Small intestine (tissue), 16 donors: ENCODE results near the gene ARHGDIA. TPM values are rescaled to one million over a fixed set of nuclear protein-coding genes. Genes with fewer than 3 reads are reported as not detected.
"Not testable (repeated sequence)": the region's sequence is repeated elsewhere in the genome, so short reads cannot be mapped to it uniquely, and the experiment has no call there.

ENCODE experiments used
- DNase-seq, 2 donors: peaks; one replicate each; pipeline versions ENCODE4 v3.0.0 to v3.0.0-alpha.2; 2013
- FAIRE-seq: peaks from 2 replicates; lab custom pipeline; 2012; peaks lifted over from hg19 to GRCh38; lab: Jason Lieb, UNC
- H3K27ac ChIP-seq, 3 donors: one replicate each; pipeline ENCODE4 v1.5.1; 2013; ENCODE audit warnings: low read length in 2 of 3, mild to moderate bottlenecking in 2 of 3, control low read depth in 1 of 3, inconsistent platforms in 1 of 3, low read depth in 1 of 3, moderate library complexity in 1 of 3
- H3K27me3 ChIP-seq, 3 donors: one replicate each; pipeline ENCODE4 v1.6.1; 2013; ENCODE audit warnings: low read length in 3 of 3, inconsistent platforms in 1 of 3; ENCODE audit not compliant: control insufficient read depth in 3 of 3, insufficient read depth in 3 of 3
- H3K36me3 ChIP-seq, 3 donors: one replicate each; pipeline ENCODE4 v1.6.1; 2013; ENCODE audit warnings: low read length in 3 of 3, inconsistent platforms in 1 of 3, low read depth in 1 of 3, mild to moderate bottlenecking in 1 of 3, moderate library complexity in 1 of 3; ENCODE audit not compliant: control insufficient read depth in 3 of 3, insufficient read depth in 2 of 3
- H3K4me1 ChIP-seq, 3 donors: one replicate each; pipeline ENCODE4 v1.6.1; 2013; ENCODE audit warnings: low read length in 2 of 3, inconsistent platforms in 1 of 3, low read depth in 1 of 3, mild to moderate bottlenecking in 1 of 3, moderate library complexity in 1 of 3; ENCODE audit not compliant: control insufficient read depth in 3 of 3, insufficient read depth in 2 of 3
- H3K4me3 ChIP-seq, 3 donors: one replicate each; pipeline ENCODE4 v1.5.1; 2013; ENCODE audit warnings: low read length in 3 of 3, control low read depth in 1 of 3, inconsistent platforms in 1 of 3, low read depth in 1 of 3, mild to moderate bottlenecking in 1 of 3, moderate library complexity in 1 of 3
- H3K9me3 ChIP-seq, 2 donors: one replicate each; pipeline ENCODE4 v1.6.1; 2013; ENCODE audit warnings: low read depth in 1 of 2, low read length in 1 of 2; ENCODE audit not compliant: control insufficient read depth in 2 of 2, insufficient read depth in 1 of 2
- WGBS, 3 donors: extraction: QIAGEN DNeasy Blood & Tissue Kit; methylation state at CpG; one replicate each; pipeline ENCODE4 v1.1.7; 2013; 5-methylcytosine and 5-hydroxymethylcytosine counted together
- long read RNA-seq, 10 donors: transcript quantifications; one replicate each; lab custom pipeline, GENCODE V29; 2026
- polyA plus RNA-seq, 4 donors: library from polyadenylated mRNA; stranded (reverse) in 3 of 4; unstranded in 1 of 4; fragments of 200-250 nt in 3 of 4; fragments of 120-200 nt in 1 of 4; gene quantifications; one replicate each; pipeline versions ENCODE4 v1.2.1 to v1.2.3, GENCODE V29; 2013
- donor health status: healthy with polysubstance abuse.
- donor health status: control.
- donor health status: control.
- donor health status: Bipolar disorder and iron deficiency.
- donor health status: healthy.

ARHGDIA gene
- polyA plus RNA-seq: 100 to 1,000 TPM; 190 to 411 (median 341) TPM
- long read RNA-seq, donor 1: 0 reads
- long read RNA-seq, donor 2, transcript ARHGDIA-201 (6 exons, 1,906 nt): major isoform, 19 of 33 reads
- long read RNA-seq, donor 2, transcript ARHGDIA-207 (5 exons, 1,201 nt): minor isoform, 9 of 33 reads
- long read RNA-seq, donor 2, partial matches to known transcripts: 0 of 33 reads
- long read RNA-seq, donor 2, other reads (novel, unspliced or antisense): 0 of 33 reads
- long read RNA-seq, donor 3, transcript ARHGDIA-207 (5 exons, 1,201 nt): minor isoform, 7 of 157 reads
- long read RNA-seq, donor 3, transcript ARHGDIA-201 (6 exons, 1,906 nt): major isoform, 29 of 157 reads
- long read RNA-seq, donor 3, partial matches to known transcripts: 113 of 157 reads
- long read RNA-seq, donor 3, other reads (novel, unspliced or antisense): 0 of 157 reads
- long read RNA-seq, donor 4, partial matches to known transcripts: 0 of 1 reads
- long read RNA-seq, donor 4, other reads (novel, unspliced or antisense): 0 of 1 reads
- long read RNA-seq, donor 5, transcript ARHGDIA-201 (6 exons, 1,906 nt): major isoform, 11 of 23 reads
- long read RNA-seq, donor 5, partial matches to known transcripts: 5 of 23 reads
- long read RNA-seq, donor 5, other reads (novel, unspliced or antisense): 0 of 23 reads
- long read RNA-seq, donor 6, transcript ARHGDIA-207 (5 exons, 1,201 nt): minor isoform, 6 of 50 reads
- long read RNA-seq, donor 6, transcript ARHGDIA-201 (6 exons, 1,906 nt): major isoform, 27 of 50 reads
- long read RNA-seq, donor 6, partial matches to known transcripts: 11 of 50 reads
- long read RNA-seq, donor 6, other reads (novel, unspliced or antisense): 0 of 50 reads
- long read RNA-seq, donor 7, transcript ARHGDIA-201 (6 exons, 1,906 nt): major isoform, 50 of 71 reads
- long read RNA-seq, donor 7, transcript ARHGDIA-207 (5 exons, 1,201 nt): minor isoform, 8 of 71 reads
- long read RNA-seq, donor 7, partial matches to known transcripts: 5 of 71 reads
- long read RNA-seq, donor 7, other reads (novel, unspliced or antisense): 0 of 71 reads
- long read RNA-seq, donor 8, partial matches to known transcripts: 0 of 2 reads
- long read RNA-seq, donor 8, other reads (novel, unspliced or antisense): 0 of 2 reads
- long read RNA-seq, donor 9, transcript ARHGDIA-201 (6 exons, 1,906 nt): major isoform, 10 of 17 reads
- long read RNA-seq, donor 9, partial matches to known transcripts: 5 of 17 reads
- long read RNA-seq, donor 9, other reads (novel, unspliced or antisense): 0 of 17 reads
- long read RNA-seq, donor 10, transcript ARHGDIA-201 (6 exons, 1,906 nt): major isoform, 48 of 78 reads
- long read RNA-seq, donor 10, transcript ARHGDIA-207 (5 exons, 1,201 nt): minor isoform, 18 of 78 reads
- long read RNA-seq, donor 10, partial matches to known transcripts: 5 of 78 reads
- long read RNA-seq, donor 10, other reads (novel, unspliced or antisense): 0 of 78 reads

GRCh38 chr17:81870981-81871386 lies at the start of gene ARHGDIA:
TSS of gene ARHGDIA (minus strand) at chr17:81871337. CDS start at chr17:81869930, 1,407 bp downstream.
- Histone ChIP-seq H3K27me3 (no peaks in the 10 kb centered on the region), H3K36me3 (peaks cover 4 to 49% (median 7%) of the 10 kb centered on the region in 3 donors), H3K4me1 (peaks cover 0 to 46% (median 4%) of the 10 kb centered on the region in 3 donors), H3K9me3 (no peaks in the 10 kb centered on the region), H3K4me3 (peak within 1 kb of the TSS; percentile 78 to 98 (median 94)), H3K27ac (peak within 1 kb of the TSS; percentile 92 to 100 (median 99))
- FAIRE-seq (no peak), DNase-seq (peak in 1 of 2 donors; percentile 15)
- 0 to 1% (median 1%) methylated on average over 13 to 64 of the region's 64 CpGs for WGBS, 3 donors

DNA sequence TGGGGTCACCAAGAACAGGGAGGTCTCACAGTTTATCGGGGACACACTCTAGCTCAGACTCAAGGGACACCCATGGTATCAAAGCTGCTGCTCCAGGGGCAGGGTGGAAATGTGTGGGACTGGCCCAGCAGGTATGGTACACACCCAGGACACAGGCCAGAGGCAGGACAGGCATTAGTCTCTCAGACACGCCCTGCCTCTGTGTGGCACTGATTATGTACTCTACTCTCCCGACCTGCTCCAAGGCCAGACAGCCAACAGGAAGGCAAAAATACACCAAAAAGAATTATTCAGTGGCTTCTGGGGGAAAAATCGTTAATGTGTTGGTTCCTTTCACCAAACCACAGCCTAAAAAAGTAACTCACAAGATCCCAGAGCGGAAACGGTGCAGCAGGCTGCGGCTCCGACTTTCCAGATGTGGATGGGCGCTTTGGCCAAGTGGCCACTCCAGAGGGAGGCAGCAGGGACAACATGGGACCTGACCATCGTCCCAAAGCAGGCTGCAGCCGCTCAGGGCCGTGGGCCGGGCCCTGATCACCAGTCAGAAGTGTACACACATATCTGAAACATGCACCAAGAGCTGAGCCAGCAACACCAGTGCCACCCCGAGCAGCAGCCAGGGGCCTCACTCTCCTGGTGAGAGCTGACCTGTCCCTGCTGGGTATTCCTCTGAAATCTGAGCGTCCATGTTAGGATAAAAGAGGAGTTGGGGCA lies 47.9 kb upstream of the ARHGDIA start:
- peaks cover 2 to 72% (median 12%) of the 10 kb centered on the region in 3 donors for H3K36me3 ChIP-seq
- H3K4me1 ChIP-seq: peaks cover 12 to 47% (median 16%) of the 10 kb centered on the region in 3 donors
- DNase-seq: peak; percentile 49 to 93
- no peaks in the 10 kb centered on the region for H3K9me3 ChIP-seq
- no peak overlapping the region for H3K4me3 ChIP-seq
- WGBS, 3 donors: 42 to 71% (median 50%) methylated on average over 15 of the region's 15 CpGs
- no peak for FAIRE-seq
- H3K27ac ChIP-seq: peak overlapping the region; percentile 80 to 87 (median 86)
- no peaks in the 10 kb centered on the region for H3K27me3 ChIP-seq

DNA sequence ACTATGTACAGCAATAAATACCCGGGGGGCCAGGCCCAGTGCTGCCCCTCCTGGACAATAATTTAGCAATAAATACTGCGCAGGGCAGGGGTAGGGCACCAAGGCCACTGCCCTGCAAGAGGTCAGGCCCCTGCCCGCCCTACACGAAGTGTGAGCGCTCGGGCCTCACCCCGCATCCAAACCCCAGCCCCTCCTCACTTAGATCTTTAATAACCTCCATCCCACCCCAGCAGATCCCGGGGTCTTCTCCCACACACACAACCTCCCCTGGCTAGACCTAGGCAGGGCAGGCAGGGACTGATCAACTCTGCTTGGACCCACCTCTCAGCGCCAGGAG lies 47.2 kb upstream of the ARHGDIA start:
- peaks cover 2 to 72% (median 17%) of the 10 kb centered on the region in 3 donors for H3K36me3 ChIP-seq
- peak overlapping the region in 1 of 3 donors; percentile 24 for H3K4me3 ChIP-seq
- DNase-seq, FAIRE-seq, H3K27me3 ChIP-seq, H3K9me3 ChIP-seq: not testable (repeated sequence)
- H3K4me1 ChIP-seq: peaks cover 8 to 40% (median 12%) of the 10 kb centered on the region in 3 donors
- WGBS, 3 donors: 23 to 36% (median 23%) methylated on average over 9 of the region's 9 CpGs
- peak overlapping the region; percentile 80 to 87 (median 86) for H3K27ac ChIP-seq

DNA sequence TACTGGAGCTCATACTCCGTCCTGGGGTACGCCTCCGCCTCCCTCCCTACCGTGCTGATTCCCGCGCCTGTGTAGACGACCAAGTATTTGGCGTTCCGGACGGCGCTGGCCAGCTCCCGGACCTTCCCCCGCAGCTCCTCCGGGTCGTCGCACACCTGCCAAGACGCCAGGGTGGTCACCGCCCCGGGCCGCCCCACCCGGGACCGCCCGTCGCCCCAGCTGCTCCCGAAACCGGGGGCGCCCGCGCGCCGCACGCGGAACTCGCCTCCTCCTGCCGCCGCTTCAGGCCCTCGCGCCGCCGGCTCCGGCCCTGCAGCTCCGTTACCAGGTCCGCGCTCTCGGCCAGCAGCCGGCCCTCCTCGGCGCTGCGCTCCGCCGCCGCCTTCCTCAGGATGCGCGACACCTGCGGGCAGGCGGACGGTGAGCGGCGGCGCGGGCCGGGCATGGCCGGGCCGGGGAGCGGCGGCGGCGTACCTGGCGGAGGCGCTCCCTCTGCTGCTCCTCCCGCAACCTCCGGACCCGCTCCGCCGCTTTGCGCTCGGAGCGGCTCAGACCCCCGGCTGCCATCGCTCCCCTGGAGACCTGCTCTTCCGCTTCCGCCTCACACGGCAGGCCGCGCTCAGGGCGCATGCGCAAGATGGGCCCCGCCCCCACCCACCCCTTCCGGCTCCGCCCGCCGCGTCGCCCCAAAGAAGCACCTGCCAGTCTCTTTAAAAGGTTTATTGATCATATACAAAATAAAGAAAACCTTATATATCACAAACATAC lies 46.6 kb upstream of the ARHGDIA start, which contains the start of gene SIRT7:
TSS of gene SIRT7 (minus strand) at position 612 of the 768 bp plus-strand sequence. CDS start at position 567, 45 bp downstream.
- Histone ChIP-seq H3K4me1 (peaks cover 8 to 35% (median 9%) of the 10 kb centered on the region in 3 donors), H3K4me3 (peak within 1 kb of the TSS; percentile 49 to 91 (median 76)), H3K27ac (peak within 1 kb of the TSS; percentile 80 to 94 (median 86)), H3K27me3 (no peaks in the 10 kb centered on the region), H3K36me3 (peaks cover 5 to 71% (median 17%) of the 10 kb centered on the region in 3 donors), H3K9me3 (no peaks in the 10 kb centered on the region)
- 0 to 1% (median 1%) methylated on average over 69 to 94 of the region's 94 CpGs for WGBS, 3 donors
- DNase-seq (peak; percentile 85 to 91), FAIRE-seq (no peak)

DNA sequence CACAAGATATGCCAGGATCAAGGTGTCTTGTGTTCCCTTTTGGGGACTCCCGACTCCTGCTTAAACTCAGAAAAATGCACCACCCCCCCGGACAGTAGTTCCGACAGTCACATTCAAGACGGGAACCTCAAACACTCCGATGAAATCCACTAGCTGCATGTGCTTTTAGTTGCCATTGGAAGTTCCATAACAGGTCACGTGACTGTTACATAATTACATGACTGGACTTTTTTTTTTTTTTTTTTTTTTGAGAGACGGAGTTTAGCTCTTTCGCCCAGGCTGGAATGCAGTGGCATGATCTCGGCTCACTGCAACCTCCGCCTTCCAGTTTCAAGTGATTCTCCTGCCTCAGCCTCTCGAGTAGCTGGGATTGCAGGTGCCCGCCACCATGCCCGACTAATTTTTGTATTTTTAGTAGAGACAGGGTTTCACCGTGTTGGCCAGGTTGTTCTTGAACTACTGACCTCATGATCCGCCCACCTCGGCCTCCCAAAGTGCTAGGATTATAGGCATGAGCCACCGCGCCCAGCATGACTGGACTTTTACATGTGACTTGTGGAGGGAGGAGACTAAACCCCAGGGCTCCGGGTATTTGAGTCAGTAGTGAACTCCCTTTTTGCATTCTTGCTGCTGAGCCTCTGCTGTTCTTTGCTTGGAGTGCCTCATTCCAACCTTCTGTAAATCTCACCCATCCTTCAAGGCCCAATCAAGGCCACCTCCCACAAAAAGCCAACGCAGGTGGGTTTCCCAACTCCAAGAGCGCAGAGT lies 45.3 kb upstream of the ARHGDIA start:
- Histone ChIP-seq H3K4me3 (peak overlapping the region in 2 of 3 donors; percentile 49 to 91), H3K36me3 (peaks cover 9 to 73% (median 21%) of the 10 kb centered on the region in 3 donors), H3K27me3 (no peaks in the 10 kb centered on the region), H3K9me3 (no peaks in the 10 kb centered on the region), H3K27ac (peak overlapping the region; percentile 35 to 94 (median 52)), H3K4me1 (peaks cover 8 to 33% (median 9%) of the 10 kb centered on the region in 3 donors)
- no peak for FAIRE-seq
- peak; percentile 60 to 82 for DNase-seq
- WGBS, 3 donors: 63 to 75% (median 65%) methylated on average over 21 of the region's 21 CpGs

- no peak overlapping the region for H3K4me3 ChIP-seq
- no peaks in the 10 kb centered on the region for H3K9me3 ChIP-seq
- no peak for DNase-seq
- peaks cover 7 to 62% (median 21%) of the 10 kb centered on the region in 3 donors for H3K36me3 ChIP-seq
- no peaks in the 10 kb centered on the region for H3K27me3 ChIP-seq
- WGBS, 3 donors: 89 to 95% (median 93%) methylated on average over 12 of the region's 12 CpGs
- peaks cover 8 to 34% (median 9%) of the 10 kb centered on the region in 3 donors for H3K4me1 ChIP-seq
- H3K27ac ChIP-seq: no peak overlapping the region
- FAIRE-seq: no peak
These were observed 44.2 kb upstream of the ARHGDIA start for GRCh38 chr17:81915331-81915730.
